ENCODE results near the gene XRN2. TPM values are rescaled to one million over a fixed set of nuclear protein-coding genes. Genes with fewer than 3 reads are reported as not detected.

XRN2 gene
- total RNA-seq, 2 experiments from 2014 or later: 48.5 to 48.9 TPM

DNA sequence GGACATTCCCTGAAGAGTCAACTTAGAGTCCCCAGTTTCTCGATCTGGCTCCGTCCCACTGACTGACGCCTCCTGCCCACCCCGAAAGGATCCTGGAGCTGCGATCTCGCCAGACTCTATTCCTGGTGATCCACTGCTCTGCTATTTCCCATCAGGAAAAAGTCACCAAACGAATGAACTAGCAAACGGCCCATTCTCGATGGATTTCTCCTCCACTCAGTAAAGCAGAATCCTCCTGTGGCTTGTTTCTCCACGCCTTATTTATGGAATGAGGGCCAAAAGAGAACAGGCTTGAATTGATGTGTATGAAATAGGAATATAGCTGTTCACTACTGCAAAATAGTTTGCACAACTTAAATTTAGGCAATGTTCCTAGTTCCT lies 88.8 kb downstream of the XRN2 start:
- Mint-ChIP-seq H3K27me3 (peaks cover 54% of the 10 kb centered on the region), H3K9me3 (peaks cover 2% of the 10 kb centered on the region), H3K4me1 (ENCODE audit: low read depth) (peaks cover 27% of the 10 kb centered on the region), H3K4me3 (no peak overlapping the region), H3K36me3 (ENCODE audit: low read depth) (peaks cover 49% of the 10 kb centered on the region), H3K27ac (no peak overlapping the region)
- intact Hi-C loops (cut with DNase I, micrococcal nuclease): loop anchor here (5.0 to 10.0 kb wide), 3 partner anchors 85 to 287 kb away; partner anchors contain the start of genes LINC00237 (in 1 of the 2) and XRN2 (in 1 of the 2)
- ChIA-PET POLR2A (no interaction called here), CTCF (interaction anchor here (1.7 kb wide), 1 partner anchor 10 kb away, joined by 5 read pairs; no protein-coding TSS in a partner anchor)
- DNase-seq: no peak
- Histone ChIP-seq H3K4me3 (ENCODE audit: low read length) (no peak overlapping the region), H3K9me3 (ENCODE audit: control insufficient read depth in 1 of 2, insufficient read depth in 1 of 2, low read length in 2 of 2) (peaks cover 3 to 6% of the 10 kb centered on the region in 2 experiments), H3K4me1 (ENCODE audit: insufficient read depth, low read length) (peaks cover 16% of the 10 kb centered on the region), H3K27ac (ENCODE audit: low read depth in 1 of 2, low read length in 2 of 2) (no peak overlapping the region), H3K36me3 (ENCODE audit: insufficient read depth, low read length) (peaks cover 7% of the 10 kb centered on the region), H3K27me3 (ENCODE audit: control insufficient read depth in 1 of 2, insufficient read depth in 2 of 2, low read length in 2 of 2) (peaks cover 17 to 49% of the 10 kb centered on the region in 2 experiments)
- no peak for ATAC-seq (ENCODE audit: poor library complexity)
- TF ChIP-seq CTCF (IDR thresholded peaks at IDR 0.05): no peak

- Histone ChIP-seq H3K36me3 (ENCODE audit: insufficient read depth, low read length) (peaks cover 3% of the 10 kb centered on the region), H3K27me3 (ENCODE audit: control insufficient read depth in 1 of 2, insufficient read depth in 2 of 2, low read length in 2 of 2) (peaks cover 25 to 58% of the 10 kb centered on the region in 2 experiments), H3K4me3 (ENCODE audit: low read length) (no peak overlapping the region), H3K27ac (ENCODE audit: low read depth in 1 of 2, low read length in 2 of 2) (no peak overlapping the region), H3K4me1 (ENCODE audit: insufficient read depth, low read length) (peaks cover 16% of the 10 kb centered on the region), H3K9me3 (ENCODE audit: control insufficient read depth in 1 of 2, insufficient read depth in 1 of 2, low read length in 2 of 2) (peaks cover 9 to 12% of the 10 kb centered on the region in 2 experiments)
- CTCF ChIA-PET: interaction anchor here (0.9 to 3.1 kb wide), 2 partner anchors 11 to 112 kb away, joined by 3 to 10 read pairs; no protein-coding TSS in a partner anchor
- DNase-seq (no peak), ATAC-seq (ENCODE audit: poor library complexity) (no peak)
- TF ChIP-seq CTCF (IDR thresholded peaks at IDR 0.05): no peak
- Mint-ChIP-seq H3K36me3 (ENCODE audit: low read depth) (peaks cover 37% of the 10 kb centered on the region), H3K27me3 (peaks cover 62% of the 10 kb centered on the region), H3K4me3 (no peak overlapping the region), H3K9me3 (peaks cover 2% of the 10 kb centered on the region), H3K27ac (no peak overlapping the region), H3K4me1 (ENCODE audit: low read depth) (peaks cover 27% of the 10 kb centered on the region)
- POLR2A ChIA-PET: no interaction called here
- intact Hi-C loops (cut with DNase I, micrococcal nuclease): loop anchor here (5.0 to 10.0 kb wide), 3 partner anchors 86 to 288 kb away; partner anchors contain the start of genes LINC00237 (in 1 of the 2) and XRN2 (in 1 of the 2)
Observed at GRCh38 chr20:21393166-21393565, 90.0 kb downstream of the XRN2 start.

DNA sequence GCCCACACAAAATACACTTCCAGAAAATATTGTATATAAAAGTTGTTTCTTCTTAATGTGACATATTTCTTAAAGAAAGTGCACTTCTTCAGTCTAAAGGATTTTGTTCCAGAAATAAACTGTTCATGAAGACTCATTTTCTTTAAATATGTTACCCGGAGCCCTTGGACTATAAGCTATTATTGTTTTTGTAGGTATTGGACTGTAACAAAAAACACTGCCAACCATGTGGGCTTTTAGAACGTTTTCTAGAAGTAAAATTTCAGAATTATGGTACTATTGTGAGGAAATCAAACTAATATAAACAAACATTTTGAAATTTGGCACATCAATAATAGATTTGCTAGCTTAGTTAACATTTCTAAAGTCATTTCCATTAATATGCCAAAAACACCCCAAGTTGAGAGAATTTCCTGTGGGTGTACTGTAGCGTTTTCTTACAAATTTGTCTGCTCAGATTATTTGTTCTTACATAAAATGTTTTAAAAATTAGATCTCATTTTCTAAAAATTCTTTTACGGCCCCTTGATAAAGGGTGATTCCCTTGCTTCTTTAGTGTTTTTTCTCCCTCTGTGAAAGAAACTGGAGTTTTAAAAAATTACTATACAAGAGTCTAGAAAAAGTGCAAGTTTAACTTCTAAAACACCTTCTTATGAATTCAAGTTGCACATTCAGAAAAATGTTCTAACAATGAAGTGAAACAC lies 90.8 kb downstream of the XRN2 start:
- intact Hi-C loops (cut with DNase I, micrococcal nuclease): loop anchor here (5.0 to 10.0 kb wide), 3 partner anchors 87 to 289 kb away; partner anchors contain the start of genes LINC00237 (in 1 of the 2) and XRN2 (in 1 of the 2)
- TF ChIP-seq CTCF (IDR thresholded peaks at IDR 0.05): no peak
- ChIA-PET CTCF (interaction anchor here (0.9 to 3.1 kb wide), 2 partner anchors 10 to 112 kb away, joined by 3 to 10 read pairs; no protein-coding TSS in a partner anchor), POLR2A (no interaction called here)
- H3K9me3 ChIP-seq (ENCODE audit: control insufficient read depth in 1 of 2, insufficient read depth in 1 of 2, low read length in 2 of 2): peaks cover 12 to 15% of the 10 kb centered on the region in 2 experiments
- Mint-ChIP-seq H3K4me1 (ENCODE audit: low read depth) (peaks cover 27% of the 10 kb centered on the region), H3K27me3 (peaks cover 70% of the 10 kb centered on the region), H3K9me3 (peaks cover 4% of the 10 kb centered on the region), H3K4me3 (no peak overlapping the region), H3K36me3 (ENCODE audit: low read depth) (peaks cover 28% of the 10 kb centered on the region), H3K27ac (no peak overlapping the region)
- H3K27ac ChIP-seq (ENCODE audit: low read depth in 1 of 2, low read length in 2 of 2): no peak overlapping the region
- no peak overlapping the region for H3K4me3 ChIP-seq (ENCODE audit: low read length)
- no peaks in the 10 kb centered on the region for H3K36me3 ChIP-seq (ENCODE audit: insufficient read depth, low read length)
- ATAC-seq (ENCODE audit: poor library complexity) (no peak), DNase-seq (no peak)
- H3K4me1 ChIP-seq (ENCODE audit: insufficient read depth, low read length): peaks cover 16% of the 10 kb centered on the region
- H3K27me3 ChIP-seq (ENCODE audit: control insufficient read depth in 1 of 2, insufficient read depth in 2 of 2, low read length in 2 of 2): peaks cover 29 to 66% of the 10 kb centered on the region in 2 experiments

All from CD4-positive, alpha-beta T cell (primary cell).